Karpas-422 (cell line): ENCODE results near the gene BSG. TPM values are rescaled to one million over a fixed set of nuclear protein-coding genes. Genes with fewer than 3 reads are reported as not detected.
A peak's percentile ranks its signal among the peaks of the same experiment; 100 is the strongest.

Source experiments
- DNase-seq: peaks from one replicate; pipeline ENCODE4 v3.0.0-alpha.2; 2015
- H2AFZ ChIP-seq: fragments of 200-600 bp; sonication (generic); 2 replicates; pipeline ENCODE4 v1.6.1; 2014; ENCODE audit warnings: antibody characterized with exemption, low read length, mixed read lengths
- H3K27ac ChIP-seq: fragments of 200-600 bp; sonication (generic); 2 replicates; pipeline ENCODE4 v1.5.1; 2014; ENCODE audit warnings: mild to moderate bottlenecking, low read length, moderate library complexity
- H3K27me3 ChIP-seq: fragments of 200-600 bp; sonication (generic); 2 replicates; pipeline ENCODE4 v1.6.1; 2014; ENCODE audit warnings: low read length, mixed read lengths
- H3K36me3 ChIP-seq: fragments of 200-600 bp; sonication (generic); 2 replicates; pipeline ENCODE4 v1.6.1; 2014; ENCODE audit warnings: low read length, mixed read lengths; ENCODE audit not compliant: insufficient read depth
- H3K4me1 ChIP-seq: fragments of 200-600 bp; sonication (generic); 2 replicates; pipeline ENCODE4 v1.6.1; 2014; ENCODE audit warnings: mild to moderate bottlenecking, low read length, mixed read lengths
- H3K4me2 ChIP-seq: fragments of 200-600 bp; sonication (generic); 2 replicates; pipeline ENCODE4 v1.6.1; 2014; ENCODE audit warnings: low read length, low read depth, mild to moderate bottlenecking; ENCODE audit not compliant: poor library complexity, severe bottlenecking
- H3K4me3 ChIP-seq: fragments of 200-600 bp; sonication (generic); 2 replicates; pipeline ENCODE4 v1.5.1; 2014; ENCODE audit warnings: mild to moderate bottlenecking, antibody characterized with exemption, low read length, mixed read lengths
- H3K79me2 ChIP-seq: fragments of 200-600 bp; sonication (generic); 2 replicates; pipeline ENCODE4 v1.6.1; 2014; ENCODE audit warnings: mild to moderate bottlenecking, low read length, mixed read lengths
- H3K9ac ChIP-seq: fragments of 200-600 bp; sonication (generic); 2 replicates; pipeline ENCODE4 v1.6.0; 2014; ENCODE audit warnings: low read length
- H3K9me2 ChIP-seq: fragments of 200-600 bp; sonication (generic), shearing (Covaris generic); replicated peaks from 2 replicates; pipeline ENCODE4 v1.6.0; 2014; ENCODE audit warnings: mild to moderate bottlenecking, low read length, moderate library complexity; ENCODE audit not compliant: insufficient read depth
- H3K9me3 ChIP-seq: fragments of 300-700, 200-600 bp; sonication (generic); 2 replicates; pipeline ENCODE4 v1.6.1; 2014; ENCODE audit warnings: low read length, mixed read lengths
- H4K20me1 ChIP-seq: fragments of 200-600 bp; sonication (generic); 2 replicates; pipeline ENCODE4 v1.6.1; 2014; ENCODE audit warnings: mild to moderate bottlenecking, antibody characterized with exemption, low read length, low read depth; ENCODE audit not compliant: insufficient read depth
- total RNA-seq: library from RNA; depleted of rRNA; stranded (reverse); fragments of >200 nt; shearing (Covaris generic); gene quantifications from 2 replicates; pipeline ENCODE4 v1.2.3, GENCODE V29; 2014; ENCODE audit warnings: low replicate concordance

Gene BSG
- total RNA-seq, 1 experiment from 2014 or later: 124 TPM

DNA sequence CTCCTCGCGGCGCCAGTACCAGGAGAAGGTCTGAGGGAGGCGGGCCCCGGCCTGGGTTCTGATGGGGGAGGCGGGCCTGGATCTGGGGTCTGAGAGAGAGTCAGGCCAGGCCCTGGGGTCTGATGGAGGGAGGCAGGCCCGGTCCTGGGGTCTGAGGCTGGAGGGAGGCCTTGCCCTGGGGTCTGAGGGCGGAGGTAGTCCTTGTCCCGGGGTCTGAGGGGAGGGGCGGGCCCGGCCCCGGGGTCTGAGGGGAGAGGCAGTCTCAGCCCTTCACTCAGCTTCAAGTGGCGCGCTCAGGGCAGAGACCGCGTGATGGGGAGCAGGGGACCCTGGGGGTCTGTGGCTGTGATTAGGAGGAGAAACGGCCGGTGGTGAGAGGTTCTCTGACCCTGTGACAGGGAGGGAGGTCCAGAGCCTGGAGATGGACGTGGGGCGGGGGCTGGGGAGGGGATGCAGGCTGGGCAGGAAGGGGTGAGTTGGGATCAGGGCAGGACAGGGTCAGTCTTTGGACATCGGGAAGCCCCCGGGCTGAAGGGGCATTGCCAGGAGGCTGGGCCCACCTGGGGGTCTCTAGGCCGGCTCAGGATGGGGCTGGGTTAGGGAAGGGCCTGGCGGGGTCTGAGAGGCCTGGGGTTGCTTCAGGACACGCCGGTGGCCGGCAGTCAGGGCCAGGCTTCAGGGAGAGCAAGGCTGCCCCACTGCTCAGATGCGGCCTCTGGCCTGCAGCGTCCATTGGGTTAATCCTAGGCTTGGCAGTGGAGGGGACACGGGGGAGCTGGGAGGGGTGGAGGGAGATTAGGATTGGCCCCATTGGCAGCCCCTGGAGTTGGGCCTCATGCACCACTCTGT is 36.0 kb downstream of the BSG start:
- H3K27ac ChIP-seq: no peak overlapping the region
- DNase-seq: no peak
- no peak overlapping the region for H2AFZ ChIP-seq
- H3K36me3 ChIP-seq: no peaks in the 10 kb centered on the region
- H3K4me3 ChIP-seq: no peak overlapping the region
- H3K9ac ChIP-seq: no peak overlapping the region
- no peaks in the 10 kb centered on the region for H4K20me1 ChIP-seq
- peaks cover 7% of the 10 kb centered on the region; the same call in 1 of the 2 replicates for H3K9me3 ChIP-seq
- H3K79me2 ChIP-seq: no peaks in the 10 kb centered on the region
- H3K4me1 ChIP-seq: peaks cover 13% of the 10 kb centered on the region
- H3K9me2 ChIP-seq: no peaks in the 10 kb centered on the region
- no peak overlapping the region for H3K4me2 ChIP-seq
- no peaks in the 10 kb centered on the region for H3K27me3 ChIP-seq

GRCh38 chr19:609004-609346 is 36.6 kb downstream of the BSG start:
- Histone ChIP-seq H3K27me3 (no peaks in the 10 kb centered on the region), H4K20me1 (no peaks in the 10 kb centered on the region), H3K9me3 (peaks cover 7% of the 10 kb centered on the region; the same call in 1 of the 2 replicates), H3K4me1 (peaks cover 13% of the 10 kb centered on the region), H3K4me3 (no peak overlapping the region), H3K27ac (no peak overlapping the region), H3K9me2 (no peaks in the 10 kb centered on the region), H3K4me2 (no peak overlapping the region), H3K79me2 (no peaks in the 10 kb centered on the region), H2AFZ (no peak overlapping the region), H3K36me3 (no peaks in the 10 kb centered on the region), H3K9ac (no peak overlapping the region)
- no peak for DNase-seq

DNA sequence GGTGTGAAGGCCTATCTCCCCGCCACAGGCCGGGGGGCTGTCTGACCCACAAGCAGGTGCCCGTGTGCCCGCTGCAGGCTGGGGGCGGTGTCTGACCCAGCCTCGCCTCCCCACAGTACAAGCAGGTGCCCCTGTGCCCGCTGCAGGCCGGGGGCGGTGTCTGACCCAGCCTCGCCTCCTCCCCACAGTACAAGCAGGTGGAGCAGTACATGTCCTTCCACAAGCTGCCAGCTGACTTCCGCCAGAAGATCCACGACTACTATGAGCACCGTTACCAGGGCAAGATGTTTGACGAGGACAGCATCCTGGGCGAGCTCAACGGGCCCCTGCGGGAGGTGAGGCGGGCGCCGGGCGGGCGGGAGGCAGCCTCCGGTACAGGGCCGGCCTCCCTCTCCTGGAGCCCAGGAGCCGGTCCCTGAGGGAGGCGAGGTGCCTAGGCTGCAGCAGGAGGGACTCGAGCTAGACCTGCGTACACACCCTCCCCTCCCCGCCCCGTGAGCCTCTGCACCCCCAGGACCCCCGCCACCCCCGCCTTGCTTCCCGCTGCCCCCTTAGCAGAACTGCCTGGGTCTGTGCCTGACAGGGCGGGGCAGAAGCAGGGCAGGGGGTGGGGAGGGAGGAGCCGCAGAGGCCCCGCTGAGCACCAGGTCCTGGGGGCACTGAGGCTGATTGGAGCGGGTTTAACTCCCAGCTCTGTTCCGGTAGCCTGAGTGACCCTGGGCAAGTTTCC is 37.8 kb downstream of the BSG start:
- H3K4me2 ChIP-seq: peak overlapping the region; percentile 56
- no peaks in the 10 kb centered on the region for H3K36me3 ChIP-seq
- no peaks in the 10 kb centered on the region for H3K79me2 ChIP-seq
- no peaks in the 10 kb centered on the region for H3K9me2 ChIP-seq
- peak overlapping the region; percentile 79 for H3K27ac ChIP-seq
- no peak for DNase-seq
- H3K27me3 ChIP-seq: no peaks in the 10 kb centered on the region
- no peaks in the 10 kb centered on the region for H4K20me1 ChIP-seq
- peak overlapping the region; percentile 64 for H3K9ac ChIP-seq
- H3K4me1 ChIP-seq: peaks cover 13% of the 10 kb centered on the region
- peak overlapping the region; percentile 53; the same call in 1 of the 2 replicates for H3K4me3 ChIP-seq
- peak overlapping the region; percentile 65; the same call in 1 of the 2 replicates for H2AFZ ChIP-seq
- peaks cover 7% of the 10 kb centered on the region; the same call in 1 of the 2 replicates for H3K9me3 ChIP-seq

DNA sequence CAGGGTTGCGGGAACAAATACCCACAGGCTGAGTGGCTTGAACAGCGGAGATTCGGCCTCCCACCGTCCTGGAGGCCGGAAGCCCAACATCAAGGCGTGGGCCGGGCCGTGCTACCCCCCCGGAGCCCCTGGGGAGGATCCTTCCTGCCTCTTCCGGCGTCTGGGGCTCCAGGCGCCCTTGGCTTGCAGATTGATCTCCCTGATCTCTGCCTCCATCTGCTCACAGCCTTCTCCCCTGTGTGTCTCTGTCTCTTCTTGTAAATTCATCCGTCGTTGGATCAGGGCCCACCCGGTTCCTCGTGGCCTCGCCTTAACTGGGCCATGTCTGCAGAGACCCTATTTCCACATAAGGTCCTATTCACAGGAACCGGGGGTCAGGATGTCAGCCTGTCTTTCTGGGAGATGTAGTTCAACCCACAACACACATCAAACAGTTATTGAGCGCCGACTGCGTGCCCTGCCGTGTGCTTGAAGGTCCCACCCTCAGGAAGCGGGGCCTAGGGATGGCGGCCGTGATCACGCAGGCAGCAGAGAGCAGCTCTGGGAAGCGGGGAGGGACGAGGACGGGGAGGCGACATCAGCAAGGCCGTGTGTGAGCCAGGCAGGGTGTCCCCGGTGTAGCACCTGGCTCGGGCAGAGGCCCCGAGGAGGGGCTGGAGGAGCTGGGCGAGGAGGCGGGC is 38.5 kb downstream of the BSG start:
- Histone ChIP-seq H3K9me3 (peaks cover 7% of the 10 kb centered on the region; the same call in 1 of the 2 replicates), H3K4me1 (peaks cover 13% of the 10 kb centered on the region), H2AFZ (peak overlapping the region; percentile 65; the same call in 1 of the 2 replicates), H3K79me2 (no peaks in the 10 kb centered on the region), H3K4me2 (peak overlapping the region; percentile 56), H3K27ac (peak overlapping the region; percentile 79), H3K36me3 (no peaks in the 10 kb centered on the region), H3K27me3 (no peaks in the 10 kb centered on the region), H3K9ac (peak overlapping the region; percentile 64), H3K9me2 (no peaks in the 10 kb centered on the region), H4K20me1 (no peaks in the 10 kb centered on the region), H3K4me3 (peak overlapping the region; percentile 53; the same call in 1 of the 2 replicates)
- peak; percentile 85 for DNase-seq

DNA sequence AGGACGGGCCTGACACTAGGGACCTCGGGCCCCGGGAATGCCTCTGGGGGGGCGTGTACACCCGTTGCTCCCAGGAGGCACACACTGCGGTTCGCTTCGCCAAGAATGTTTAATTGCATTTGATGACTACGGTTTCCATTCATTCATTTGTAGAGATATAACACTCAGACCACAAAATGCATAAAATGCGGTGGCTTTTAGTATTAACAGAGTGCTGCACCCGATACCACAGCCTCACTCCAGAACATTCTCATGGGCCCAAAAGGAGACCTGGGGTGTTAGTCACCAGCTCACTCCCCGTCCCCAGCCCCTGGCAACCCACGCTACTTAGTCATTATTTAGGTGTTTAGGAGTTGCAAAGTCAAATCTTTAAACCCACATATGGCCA is 39.1 kb downstream of the BSG start:
- peaks cover 7% of the 10 kb centered on the region; the same call in 1 of the 2 replicates for H3K9me3 ChIP-seq
- peak overlapping the region; percentile 64 for H3K9ac ChIP-seq
- peak overlapping the region; percentile 65; the same call in 1 of the 2 replicates for H2AFZ ChIP-seq
- no peaks in the 10 kb centered on the region for H3K27me3 ChIP-seq
- peak overlapping the region; percentile 53; the same call in 1 of the 2 replicates for H3K4me3 ChIP-seq
- no peaks in the 10 kb centered on the region for H3K9me2 ChIP-seq
- H3K4me1 ChIP-seq: peaks cover 13% of the 10 kb centered on the region
- peak overlapping the region; percentile 56 for H3K4me2 ChIP-seq
- H4K20me1 ChIP-seq: no peaks in the 10 kb centered on the region
- no peaks in the 10 kb centered on the region for H3K36me3 ChIP-seq
- peak overlapping the region; percentile 79 for H3K27ac ChIP-seq
- no peaks in the 10 kb centered on the region for H3K79me2 ChIP-seq
- no peak for DNase-seq

DNA sequence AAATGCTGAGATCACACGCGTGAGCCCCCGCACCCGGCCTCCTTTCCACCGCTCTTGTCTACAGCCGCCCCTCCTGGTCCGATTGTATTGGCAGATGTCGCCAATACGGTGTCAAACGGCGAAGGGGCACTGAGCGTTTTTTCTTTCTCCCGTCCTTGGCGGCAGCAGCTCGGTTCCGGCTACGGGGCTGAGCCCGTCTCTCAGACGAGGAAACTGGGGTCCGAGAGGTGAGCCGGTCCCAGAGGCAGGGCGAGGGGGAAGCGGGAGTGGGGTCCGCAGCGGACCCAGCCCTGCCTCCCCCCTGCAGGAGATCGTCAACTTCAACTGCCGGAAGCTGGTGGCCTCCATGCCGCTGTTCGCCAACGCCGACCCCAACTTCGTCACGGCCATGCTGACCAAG is 40.5 kb downstream of the BSG start:
- peaks cover 13% of the 10 kb centered on the region for H3K4me1 ChIP-seq
- H3K79me2 ChIP-seq: no peaks in the 10 kb centered on the region
- no peak for DNase-seq
- H3K36me3 ChIP-seq: no peaks in the 10 kb centered on the region
- no peaks in the 10 kb centered on the region for H3K27me3 ChIP-seq
- H2AFZ ChIP-seq: no peak overlapping the region
- H3K4me3 ChIP-seq: no peak overlapping the region
- peaks cover under 1% of the 10 kb centered on the region; the same call in 1 of the 2 replicates for H3K9me3 ChIP-seq
- H4K20me1 ChIP-seq: no peaks in the 10 kb centered on the region
- H3K4me2 ChIP-seq: no peak overlapping the region
- H3K9ac ChIP-seq: no peak overlapping the region
- no peak overlapping the region for H3K27ac ChIP-seq
- no peaks in the 10 kb centered on the region for H3K9me2 ChIP-seq

- Histone ChIP-seq H3K27me3 (no peaks in the 10 kb centered on the region), H3K27ac (no peak overlapping the region), H3K9ac (no peak overlapping the region), H3K4me2 (no peak overlapping the region), H4K20me1 (no peaks in the 10 kb centered on the region), H2AFZ (no peak overlapping the region), H3K36me3 (no peaks in the 10 kb centered on the region), H3K4me3 (no peak overlapping the region), H3K9me3 (no peaks in the 10 kb centered on the region; the same call in 1 of the 2 replicates), H3K4me1 (peaks cover 13% of the 10 kb centered on the region), H3K9me2 (no peaks in the 10 kb centered on the region), H3K79me2 (no peaks in the 10 kb centered on the region)
- DNase-seq: no peak
These were observed 41.6 kb downstream of the BSG start for GRCh38 chr19:613732-614567.
